HPDE6-E6E7 (cell line): Measurements from ENCODE around the gene MAP1LC3B2.

Experiments used
- DNase-seq: peaks from one replicate; pipeline ENCODE4 v3.0.0; 2011; ENCODE audit warnings: missing footprints; ENCODE audit errors: extremely low spot score

MAP1LC3B2 gene

DNA sequence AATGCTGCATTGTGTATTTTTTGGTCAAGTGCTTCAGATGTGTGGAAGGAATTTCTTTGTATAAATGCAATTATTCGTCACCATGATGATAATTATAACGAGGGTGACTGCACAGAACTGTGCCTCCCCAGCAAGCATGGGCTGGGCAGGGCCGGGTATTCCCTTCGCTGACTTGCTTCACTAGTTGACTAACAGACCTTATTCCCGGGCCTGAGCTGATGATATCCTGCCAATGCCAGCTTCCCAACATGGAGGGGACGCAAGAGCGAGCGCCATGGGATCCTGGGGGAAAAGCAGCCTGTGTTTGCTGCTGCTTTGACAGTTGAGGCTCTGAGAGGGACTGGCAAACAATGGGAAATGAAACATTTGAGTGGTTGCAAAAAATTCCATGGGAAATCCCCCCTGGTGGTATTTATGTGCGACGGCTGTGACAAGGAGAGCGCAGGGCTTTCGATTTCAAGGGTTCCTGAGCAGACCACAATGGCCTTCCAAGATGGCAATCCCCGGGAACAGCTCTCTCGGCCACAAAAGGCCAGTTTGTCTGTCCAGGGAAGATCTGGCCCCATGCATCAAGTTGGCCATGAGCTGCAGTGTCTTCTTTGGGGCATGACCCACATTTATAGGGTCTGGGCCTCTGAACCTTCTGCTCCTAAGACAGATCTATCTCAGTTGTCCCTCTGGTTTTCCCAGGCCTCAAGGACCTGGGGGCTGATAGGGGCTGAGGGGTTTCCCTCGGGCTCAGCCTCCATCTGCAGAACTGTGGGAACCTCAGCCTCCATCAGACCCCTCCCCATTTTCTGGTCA, 21.9 kb upstream of the MAP1LC3B2 start:
- no peak for DNase-seq

DNA sequence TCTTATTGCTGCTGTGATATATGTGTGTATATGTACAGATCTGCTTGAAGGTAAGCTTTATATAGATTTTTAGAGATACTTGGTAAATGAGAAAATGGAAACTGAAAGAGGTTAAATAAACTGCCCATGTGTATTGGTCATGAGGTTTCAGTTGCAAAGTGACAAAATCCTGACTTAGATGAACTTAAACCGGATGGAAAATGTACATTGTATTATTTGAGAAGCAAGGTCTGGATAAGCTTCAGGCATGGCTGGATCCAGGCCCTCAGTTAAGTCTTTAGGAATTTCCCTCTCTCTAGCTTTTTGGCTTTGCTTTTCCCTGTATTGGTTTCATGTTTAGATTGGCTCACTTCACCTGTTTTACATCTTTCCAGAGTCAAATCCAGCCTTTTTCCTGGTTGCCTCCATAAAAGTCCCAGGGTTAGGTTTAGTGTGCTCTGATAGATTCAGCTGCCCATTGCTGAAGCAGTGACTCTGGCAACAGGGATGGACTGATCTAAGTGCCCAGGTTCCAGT, 21.0 kb upstream of the MAP1LC3B2 start:
- no peak for DNase-seq

DNA sequence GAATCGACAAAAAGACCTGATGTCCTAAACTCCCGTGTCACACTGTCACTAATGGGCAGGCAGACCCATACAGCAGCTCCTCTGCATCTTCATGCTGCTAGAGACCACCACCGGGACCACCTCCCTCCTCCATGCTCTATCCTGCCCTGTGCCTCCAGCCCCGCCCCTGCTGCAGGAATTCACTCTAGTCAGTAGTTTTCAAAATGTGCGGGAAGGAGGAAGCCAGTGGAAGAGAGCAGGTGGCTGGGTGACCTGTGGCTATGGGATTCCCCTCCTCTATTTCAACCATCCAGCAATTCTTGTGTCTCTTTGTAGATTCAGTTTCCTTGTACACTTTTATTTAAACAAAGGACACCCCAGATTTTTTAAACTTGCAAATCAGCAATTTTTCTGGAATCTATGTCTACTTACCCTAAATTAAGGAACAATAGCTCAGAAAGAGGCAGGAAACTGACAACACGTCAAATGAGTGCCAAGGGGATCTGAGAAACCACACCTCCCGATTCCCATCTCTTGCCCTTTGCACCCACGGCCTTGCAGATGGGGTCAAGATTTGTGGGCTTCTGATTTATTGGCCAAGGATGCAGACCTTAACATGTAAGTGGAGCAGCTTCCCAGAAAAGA, 20.4 kb upstream of the MAP1LC3B2 start:
- DNase-seq: no peak

DNA sequence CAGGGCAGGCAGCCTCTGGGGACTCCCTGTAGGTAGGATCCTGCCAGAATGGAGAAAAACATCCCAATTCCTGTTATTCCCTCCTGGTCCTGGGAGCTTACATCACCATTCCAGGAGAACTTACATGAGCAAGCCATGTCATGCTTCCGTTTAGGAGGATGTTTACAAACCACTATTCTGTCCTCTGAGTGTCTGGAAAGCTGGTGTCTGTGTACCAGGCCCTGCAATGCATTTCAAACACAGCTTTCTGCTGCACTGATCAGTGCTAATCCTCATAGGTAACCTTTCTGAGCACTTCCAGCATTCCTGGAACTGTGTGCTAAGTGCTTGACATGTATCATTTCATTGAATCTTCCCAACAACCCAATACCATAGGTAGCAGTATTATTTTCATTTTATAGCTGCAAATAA, 19.8 kb upstream of the MAP1LC3B2 start:
- no peak for DNase-seq

DNA sequence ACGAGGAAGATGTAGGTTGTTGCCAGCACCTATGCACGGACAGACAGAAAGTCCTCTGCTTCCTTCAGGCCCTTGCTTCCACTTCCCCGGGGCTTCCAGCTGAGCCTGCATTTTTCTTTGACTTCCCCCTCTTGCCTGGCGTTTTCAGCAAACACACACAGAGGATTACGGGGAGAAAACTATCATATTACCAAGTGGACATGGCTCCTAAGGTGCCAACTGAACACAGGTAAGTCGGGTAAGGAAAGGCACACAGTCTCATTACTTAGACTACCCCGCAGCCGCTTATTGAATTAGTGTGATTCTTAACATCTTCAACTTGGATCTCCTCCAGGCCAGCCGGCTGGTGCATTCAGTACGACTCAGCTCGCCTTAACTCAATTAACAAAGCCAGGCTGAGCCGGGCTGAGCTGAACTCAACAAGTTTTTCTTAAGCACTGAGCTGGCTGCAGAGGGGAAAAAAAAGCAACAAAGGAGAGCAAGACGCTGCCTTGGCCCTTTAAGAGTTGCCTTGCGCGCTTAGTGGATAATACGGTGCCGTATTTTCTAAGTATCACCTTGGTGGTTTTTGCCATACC, 19.2 kb upstream of the MAP1LC3B2 start:
- no peak for DNase-seq

DNA sequence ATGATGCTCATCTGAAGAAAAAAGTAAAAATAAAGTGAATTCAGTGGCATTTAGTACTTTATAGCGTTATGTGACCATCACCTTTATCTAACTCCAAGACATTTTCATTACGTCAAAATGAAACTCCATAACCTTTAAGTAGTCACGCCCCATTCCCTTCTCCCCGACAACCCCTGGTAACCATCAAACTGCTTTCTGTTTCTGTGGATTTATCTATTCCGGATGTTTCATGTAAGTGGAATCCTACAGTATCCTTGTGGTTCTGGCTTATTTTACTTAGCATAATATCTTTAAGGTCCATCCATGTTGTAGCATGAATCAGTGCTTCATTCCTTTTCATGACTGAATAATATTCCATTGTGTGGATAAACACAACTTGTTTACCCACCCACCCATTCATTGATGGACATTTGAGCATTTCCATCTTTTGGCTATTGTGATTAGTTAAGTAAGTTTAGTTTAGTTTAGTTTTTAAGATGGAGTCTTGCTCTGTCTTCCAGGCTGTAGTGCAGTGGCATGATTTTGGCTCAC, 18.5 kb upstream of the MAP1LC3B2 start:
- no peak for DNase-seq

DNA sequence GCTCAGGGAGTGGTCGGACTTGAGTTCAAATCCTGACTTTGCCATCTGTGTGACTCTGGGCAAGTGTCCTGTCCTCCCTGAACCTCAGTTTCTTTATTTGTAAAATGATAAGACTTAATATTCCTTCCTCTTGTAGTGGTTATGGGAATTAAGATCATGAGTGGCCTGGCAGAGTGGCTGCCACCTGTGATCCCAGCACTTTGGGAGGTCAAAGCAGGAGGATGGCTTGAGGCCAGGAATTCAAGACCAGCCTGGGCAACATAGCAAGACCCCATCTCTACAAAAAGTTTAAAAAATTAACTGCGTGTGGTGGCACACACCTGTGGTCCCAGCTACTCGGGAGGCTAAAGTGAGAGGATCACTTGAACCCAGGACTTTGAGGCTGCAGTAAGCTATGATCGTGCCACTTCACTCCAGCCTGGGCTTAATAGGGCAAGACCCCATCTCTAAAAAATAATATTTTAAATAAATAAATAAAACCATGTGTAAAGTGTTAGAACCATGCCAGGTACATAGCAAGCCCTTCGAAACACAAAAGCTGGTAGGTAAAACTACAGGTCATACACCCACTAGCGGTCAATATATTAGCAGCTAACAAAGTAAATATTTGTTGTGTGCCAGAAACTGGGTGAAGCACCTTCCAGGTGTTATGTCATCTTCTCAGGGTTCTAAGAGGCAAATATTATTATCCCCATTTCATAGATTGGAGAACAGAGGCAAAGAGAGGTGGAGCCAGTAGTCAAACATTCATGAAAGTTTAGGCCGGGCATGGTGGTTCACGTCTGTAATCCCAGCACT, 17.4 kb upstream of the MAP1LC3B2 start:
- no peak for DNase-seq

DNA sequence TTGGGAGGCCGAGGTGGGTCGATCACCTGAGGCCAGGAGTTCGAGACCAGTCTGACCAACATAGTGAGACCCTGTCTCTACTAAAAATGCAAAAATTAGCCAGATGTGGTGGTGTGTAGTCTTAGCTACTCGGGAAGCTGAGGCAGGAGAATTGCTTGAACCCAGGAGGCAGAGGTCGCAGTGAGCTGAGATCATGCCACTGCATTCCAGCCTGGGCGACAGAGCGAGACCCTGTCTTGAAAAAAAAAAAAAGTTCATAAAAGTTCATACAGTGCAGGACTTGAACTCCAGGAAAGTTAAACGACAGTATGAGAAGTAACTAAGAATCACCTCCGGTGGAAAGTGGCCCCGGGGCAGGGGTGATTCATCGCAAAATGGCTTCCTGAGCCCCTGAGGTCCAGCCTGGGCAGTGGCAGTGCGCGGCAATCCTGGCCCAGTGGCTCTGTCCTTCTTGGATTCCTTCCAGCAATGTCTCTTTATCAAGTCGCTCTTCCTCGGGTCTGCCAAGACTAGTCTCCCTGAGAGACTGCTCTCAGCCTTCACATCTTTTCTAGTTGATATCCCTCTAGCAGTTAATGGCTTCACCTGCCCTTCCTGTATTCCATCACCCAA, 16.7 kb upstream of the MAP1LC3B2 start:
- DNase-seq: no peak

DNA sequence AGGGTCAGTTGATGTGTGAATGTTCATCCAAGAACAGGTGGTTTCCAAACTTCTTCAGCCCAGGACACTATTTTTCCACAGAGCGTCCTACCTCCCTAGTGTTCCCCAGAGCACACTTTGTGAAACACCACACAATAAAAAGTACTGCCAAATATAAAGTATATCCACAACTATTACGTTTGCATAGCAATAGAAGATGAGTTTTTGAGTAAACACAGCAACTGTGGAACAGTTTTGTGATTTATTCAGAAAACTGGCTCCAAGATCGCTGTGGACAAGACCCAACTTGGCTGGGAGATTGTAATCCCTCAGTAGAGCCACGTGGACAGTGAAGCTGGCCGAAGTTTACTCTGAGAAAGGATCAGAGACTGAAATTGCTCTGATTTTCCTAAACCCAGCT, 14.5 kb upstream of the MAP1LC3B2 start:
- DNase-seq: no peak

DNA sequence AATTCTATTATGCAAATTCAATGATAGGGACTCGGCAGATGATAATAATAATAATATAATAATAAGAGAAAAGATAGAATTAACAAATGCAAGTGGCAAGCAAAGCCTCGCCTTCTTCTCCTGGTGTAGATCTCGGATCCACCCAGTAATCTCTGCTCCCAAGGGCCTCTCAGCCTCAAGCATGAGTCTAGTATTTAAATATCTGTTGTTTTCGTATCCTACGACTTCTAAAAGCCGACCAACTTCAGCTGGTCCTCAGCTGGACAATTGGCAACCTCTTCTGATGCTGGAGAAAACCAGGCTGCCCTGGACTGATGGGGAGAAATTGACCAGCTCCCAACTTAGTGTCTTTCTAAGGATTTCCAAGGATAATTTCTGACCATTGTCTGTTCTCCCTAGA, 14.0 kb upstream of the MAP1LC3B2 start:
- DNase-seq: no peak

DNA sequence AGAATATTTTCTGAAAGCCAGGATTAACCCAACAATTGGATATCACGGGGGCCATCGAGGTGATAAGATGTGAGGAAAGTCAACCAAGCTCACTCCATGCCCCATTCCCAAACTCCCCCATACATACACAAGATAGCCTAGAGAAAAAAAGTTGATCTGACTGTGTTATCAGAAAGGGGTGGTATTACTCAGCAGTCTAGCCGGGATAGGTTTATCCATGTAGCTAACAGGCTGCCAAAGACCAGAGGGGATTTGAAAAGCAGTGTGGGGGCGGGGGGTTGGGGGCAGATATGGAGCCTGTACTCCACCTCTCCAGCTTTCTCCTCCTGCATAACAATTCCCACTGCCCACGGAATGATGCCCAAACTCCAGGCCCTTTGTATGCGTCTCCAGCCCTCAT, 13.2 kb upstream of the MAP1LC3B2 start:
- DNase-seq: no peak

DNA sequence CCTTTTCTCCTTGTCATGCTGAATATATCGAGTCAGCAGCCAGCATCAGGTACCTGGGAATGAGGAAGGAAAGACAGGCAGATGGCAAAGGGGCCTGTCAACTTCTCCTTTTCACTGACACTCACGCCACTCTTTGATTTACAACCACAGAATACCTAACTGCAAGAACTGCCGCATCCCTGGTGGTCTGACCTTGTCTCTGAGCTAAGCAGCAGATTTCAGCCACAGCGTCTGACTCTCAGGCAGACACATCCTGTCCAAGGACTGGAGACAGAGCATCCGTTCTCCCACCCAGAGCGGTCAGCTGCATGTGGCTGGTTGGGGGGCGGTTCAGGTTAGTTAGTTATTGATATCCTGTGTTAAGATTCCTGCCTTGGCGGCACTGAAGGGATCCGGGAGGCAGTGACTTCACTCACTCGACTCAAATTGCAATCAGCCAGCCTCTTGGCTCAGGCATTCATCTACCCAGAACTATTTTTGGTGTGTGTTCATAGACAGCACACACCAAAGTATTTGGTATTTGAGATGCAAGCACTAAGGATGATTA, 11.2 kb upstream of the MAP1LC3B2 start:
- no peak for DNase-seq

DNA sequence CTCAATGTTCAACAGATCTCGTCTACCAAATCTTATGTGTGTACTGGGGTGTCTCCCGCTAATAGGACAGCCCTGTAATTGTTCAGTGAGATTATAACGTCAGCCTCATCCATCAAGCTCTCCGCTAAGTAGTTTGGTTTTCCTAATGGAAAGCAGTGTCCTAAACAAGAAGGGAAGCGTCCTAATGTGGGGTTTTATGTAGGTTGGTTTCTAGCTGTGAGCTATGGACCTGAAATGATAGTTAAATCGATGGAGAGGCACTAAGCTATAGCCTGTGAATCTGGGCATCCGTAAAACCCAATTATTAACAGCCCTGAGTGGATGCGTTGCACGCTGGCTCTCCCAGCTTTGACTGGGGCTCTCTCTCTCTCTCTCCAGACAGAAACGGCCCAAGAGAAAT, 9.2 kb upstream of the MAP1LC3B2 start:
- no peak for DNase-seq

DNA sequence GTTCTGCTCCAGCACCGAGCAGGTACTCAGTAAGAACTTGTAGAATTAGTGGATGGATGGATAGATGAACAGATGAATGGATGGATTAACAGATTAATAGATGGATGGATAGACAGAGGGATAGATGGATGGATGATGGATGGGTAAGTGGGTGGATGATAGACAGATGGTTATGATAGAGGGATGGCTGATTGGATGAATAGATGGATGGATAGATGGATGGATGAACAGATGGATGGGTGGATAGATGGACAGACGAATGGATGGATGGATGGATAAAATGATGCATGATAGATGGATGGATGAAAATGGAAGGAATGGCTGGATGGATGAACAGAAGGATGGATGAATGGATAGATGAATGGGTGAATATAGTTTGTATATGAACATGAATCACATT, 8.0 kb upstream of the MAP1LC3B2 start:
- no peak for DNase-seq

DNA sequence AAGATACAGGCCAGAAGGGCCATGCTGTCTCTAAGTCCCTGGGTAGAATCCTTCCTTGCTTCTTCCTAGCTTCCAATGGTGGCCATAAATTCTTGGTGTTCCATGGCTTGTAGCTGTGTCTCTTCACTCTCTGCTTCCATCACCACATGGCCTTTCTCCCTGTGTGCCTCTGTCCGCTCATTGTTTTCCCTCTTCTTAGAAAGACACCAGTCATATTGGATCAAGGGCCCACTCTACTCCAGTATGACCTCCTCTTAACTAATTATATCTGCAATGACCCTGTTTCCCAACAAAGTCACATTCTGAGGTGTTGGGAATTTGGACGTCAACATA, 7.6 kb upstream of the MAP1LC3B2 start:
- DNase-seq: no peak

DNA sequence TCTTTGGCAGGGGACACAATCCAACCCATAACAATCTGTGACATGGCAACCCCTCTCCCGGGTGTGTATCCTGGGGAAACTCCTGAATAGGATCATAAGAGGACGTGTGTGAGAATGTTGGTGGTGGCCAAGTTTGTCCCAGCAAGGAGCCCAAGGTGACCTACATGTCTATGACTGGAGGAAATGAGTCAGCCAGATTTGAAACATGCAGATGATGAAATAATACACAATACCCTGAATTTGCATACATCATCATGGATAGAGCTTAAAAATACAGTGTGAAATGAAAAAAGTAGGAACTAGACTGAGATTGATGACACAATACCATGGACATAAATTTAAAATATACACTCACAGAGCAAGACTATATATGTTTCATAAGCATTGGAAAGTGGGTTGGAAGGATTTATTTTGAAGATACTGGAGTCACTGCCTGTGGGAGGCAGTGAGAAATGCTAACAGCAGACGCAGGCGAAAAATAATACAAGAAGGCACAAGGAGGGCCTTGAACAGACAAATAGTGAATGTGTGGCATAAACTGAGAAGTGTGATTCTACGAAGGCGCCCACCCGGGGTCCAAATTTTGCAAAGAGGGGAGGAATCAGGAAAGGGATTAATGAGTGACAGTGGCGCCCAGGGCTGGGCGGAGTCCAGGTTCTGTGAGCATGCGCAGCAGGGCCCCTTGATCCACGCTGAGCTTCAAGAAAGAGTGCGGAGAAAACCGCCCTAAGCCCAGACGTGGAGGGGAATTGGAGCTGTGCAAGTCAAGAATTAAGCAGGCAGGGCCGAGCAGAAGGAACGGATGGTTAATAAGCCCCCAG, 7.0 kb upstream of the MAP1LC3B2 start:
- no peak for DNase-seq

DNA sequence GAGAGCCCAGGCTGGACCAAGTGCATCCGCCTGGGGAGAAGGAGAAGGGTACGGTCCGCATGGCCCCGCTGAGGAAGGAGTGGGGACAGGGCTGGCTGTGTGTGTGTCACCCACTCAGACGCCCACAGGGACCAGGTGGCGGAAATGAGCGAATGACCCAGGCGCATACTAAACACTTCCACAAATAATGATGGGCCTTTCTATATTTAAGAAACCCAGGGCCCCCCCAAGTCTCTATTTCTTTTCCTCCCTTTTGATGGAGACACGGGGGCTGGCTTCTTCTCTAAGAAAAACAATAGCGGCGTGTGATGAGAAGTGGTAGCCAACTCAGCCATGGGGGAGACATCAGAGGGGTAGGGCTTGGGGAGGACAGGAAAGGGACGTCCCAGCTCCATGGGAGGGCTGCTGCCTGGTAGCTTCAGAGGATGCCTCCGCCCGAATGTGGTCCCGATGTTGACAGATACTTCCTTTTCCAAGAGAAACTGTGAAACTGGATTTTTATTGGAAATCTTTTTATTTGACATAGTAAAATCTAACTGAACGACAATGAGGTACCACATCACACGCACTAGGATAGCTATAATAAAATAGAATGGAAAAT, 6.3 kb upstream of the MAP1LC3B2 start:
- no peak for DNase-seq

DNA sequence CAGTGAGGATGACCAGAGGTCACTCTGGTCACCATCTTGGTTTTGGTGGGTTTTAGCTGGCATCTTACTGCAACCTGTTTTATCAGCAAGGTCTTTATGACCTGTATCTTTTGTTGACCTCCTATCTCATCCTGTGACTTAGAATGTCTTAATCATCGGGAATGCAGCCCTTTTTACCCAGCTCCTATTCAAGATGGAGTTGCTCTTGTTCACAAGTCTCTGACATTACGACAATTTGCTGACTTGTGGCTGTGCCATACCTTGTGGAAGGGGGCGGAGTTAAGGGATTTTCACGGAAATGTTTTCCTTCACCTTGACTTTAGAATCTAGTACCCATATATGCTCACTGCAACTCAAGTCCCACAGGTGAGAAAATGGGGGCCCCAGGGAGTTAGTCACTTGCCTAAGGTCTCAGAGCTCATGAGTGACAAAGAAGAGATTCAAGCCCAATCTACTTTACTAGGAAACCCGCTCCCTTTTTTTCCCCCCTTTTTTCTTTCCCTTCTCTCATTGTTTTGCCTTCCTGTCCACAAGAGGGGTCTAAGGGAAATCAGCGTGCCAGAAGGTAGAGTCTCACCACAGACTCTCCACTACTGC, 2.7 kb upstream of the MAP1LC3B2 start:
- DNase-seq: no peak

DNA sequence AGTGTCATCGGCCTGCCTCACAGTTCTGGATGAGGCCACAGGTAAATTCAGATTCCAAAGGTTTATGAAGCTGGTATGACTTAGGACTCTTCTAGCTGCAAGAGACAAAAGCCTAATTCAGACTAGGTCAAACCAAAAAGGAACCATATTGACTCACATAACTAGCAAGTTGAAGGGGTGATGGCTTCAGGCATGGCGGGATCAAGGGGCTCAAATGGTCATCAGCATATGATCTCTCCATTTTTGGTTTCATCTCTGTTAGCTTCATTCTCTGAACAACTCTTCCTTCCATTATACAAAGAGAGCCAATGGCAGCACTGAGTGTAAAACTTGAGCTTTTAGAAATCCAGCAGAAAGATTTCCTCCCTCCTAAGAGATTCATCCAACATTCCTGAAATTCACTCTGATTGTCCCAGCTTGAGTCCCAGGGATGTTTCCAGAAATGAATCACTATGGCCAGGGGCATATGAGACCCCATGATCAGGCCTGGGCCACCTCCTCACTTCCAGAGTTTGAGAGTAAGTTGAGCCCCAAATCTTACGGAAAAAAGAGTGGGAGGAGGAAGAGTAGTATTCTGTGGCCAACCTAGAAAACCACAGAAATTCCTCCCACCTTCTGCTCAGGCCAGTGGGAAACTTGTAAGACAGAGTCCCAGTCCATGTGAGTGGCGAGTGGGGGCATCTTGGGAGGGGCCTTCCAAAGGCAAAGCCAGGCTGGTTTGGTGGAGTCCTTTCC, 2.0 kb upstream of the MAP1LC3B2 start:
- DNase-seq: no peak
